Psoas muscle (tissue), 8 donors: ENCODE results near the gene TNFRSF14. TPM values are rescaled to one million over a fixed set of nuclear protein-coding genes. Genes with fewer than 3 reads are reported as not detected.

Experiments used
- ATAC-seq, 4 donors: fragments of 200-7000 bp; cut with Tn5 transposase; one replicate each; pipeline ENCODE4 v1.9.1; 2020; ENCODE audit warnings: moderate library complexity in 3 of 4, mild to moderate bottlenecking in 2 of 4
- DNase-seq, 2 donors: peaks; one replicate each; pipeline ENCODE4 v3.0.0-alpha.2; 2020
- H3K27ac ChIP-seq: fragments of 200-600 bp; one replicate; pipeline ENCODE4 v1.8.0; 2022
- H3K27me3 ChIP-seq, 3 donors: fragments of 200-600 bp in 1 of 3; one replicate each; pipeline versions ENCODE4 v1.6.1 to v1.8.0; 2013 to 2022; ENCODE audit warnings: low read length in 2 of 3, mild to moderate bottlenecking in 2 of 3, moderate library complexity in 1 of 3; ENCODE audit not compliant: insufficient read depth in 3 of 3
- H3K36me3 ChIP-seq, 2 donors: fragments of 200-600 bp in 1 of 2; one replicate each; pipeline versions ENCODE4 v1.6.1 to v1.8.0; 2013 to 2022; ENCODE audit warnings: low read depth in 1 of 2, mild to moderate bottlenecking in 1 of 2, moderate library complexity in 1 of 2; ENCODE audit not compliant: insufficient read depth in 1 of 2
- H3K4me1 ChIP-seq: fragments of 200-600 bp; one replicate; pipeline ENCODE4 v1.8.0; 2022
- H3K4me3 ChIP-seq: fragments of 200-600 bp; one replicate; pipeline ENCODE4 v1.8.0; 2022; ENCODE audit warnings: mild to moderate bottlenecking
- H3K9me3 ChIP-seq: fragments of 200-600 bp; one replicate; pipeline ENCODE4 v1.8.0; 2022
- CTCF ChIP-seq: fragments of 200-600 bp; IDR thresholded peaks from one replicate; pipeline ENCODE4 v1.8.0; 2022; ENCODE audit warnings: antibody characterized with exemption
- WGBS, 3 donors: extraction: QIAGEN DNeasy Blood & Tissue Kit; methylation state at CpG; one replicate each; pipeline versions ENCODE4 v1.1.6 to v1.1.7; 2013; 5-methylcytosine and 5-hydroxymethylcytosine counted together
- intact Hi-C, 2 donors: fragments of 100-400 bp; cut with DNase I; formaldehyde crosslinking; loops; one replicate each; pipeline versions ENCODE4 v1.11.0 to v1.14.2; 2022
- polyA plus RNA-seq, 3 donors: library from polyadenylated mRNA; stranded (reverse); fragments of 200-250 nt; gene quantifications; one replicate each; pipeline ENCODE4 v1.2.3, GENCODE V29; 2013
- total RNA-seq, 4 donors: library from RNA; stranded (reverse); fragmentation: NEBNext Ultra II Directional in 2 of 4; extraction: Animal tissue kit (Norgen Biotek cat#: 25700) in 2 of 4; gene quantifications; one replicate each; pipeline versions ENCODE4 v1.2.1 to v1.2.4, GENCODE V29; 2021 to 2023
- donor health status: healthy with polysubstance abuse.
- donor health status: DM: no; HTN: no; CAD: no; lungs with moderate emphysema.
- donor health status: Bipolar disorder and iron deficiency.
- donor health status: healthy.
- donor health status: DM: yes; HTN: yes; CAD: no.
- donor health status: DM: no; HTN: no; CAD: no.
- donor health status: DM: no; HTN: no; CAD: no.
- donor health status: DM: yes; HTN: yes; CAD: no.

TNFRSF14 gene
- total and polyA plus RNA-seq, 7 donors: 6.2 to 10.8 (median 8.2) TPM

- DNase-seq (no peak), ATAC-seq (no peak)
- Histone ChIP-seq H3K27ac (no peak overlapping the region), H3K27me3 (no peaks in the 10 kb centered on the region), H3K4me1 (no peaks in the 10 kb centered on the region), H3K36me3 (peaks cover 28 to 97% of the 10 kb centered on the region in 2 donors), H3K4me3 (no peak overlapping the region), H3K9me3 (no peaks in the 10 kb centered on the region)
- TF ChIP-seq CTCF: no peak
- intact Hi-C loops: no loop called here
- 94 to 95% (median 95%) methylated on average over 14 of the region's 14 CpGs for WGBS, 3 donors
These were observed 39.2 kb upstream of the TNFRSF14 start for GRCh38 chr1:2516946-2517345.

- Histone ChIP-seq H3K4me3 (no peak overlapping the region), H3K9me3 (no peaks in the 10 kb centered on the region), H3K4me1 (peaks cover 5% of the 10 kb centered on the region), H3K36me3 (peaks cover 22 to 87% of the 10 kb centered on the region in 2 donors), H3K27me3 (no peaks in the 10 kb centered on the region), H3K27ac (no peak overlapping the region)
- ATAC-seq: no peak
- 93 to 95% (median 95%) methylated on average over 17 of the region's 17 CpGs for WGBS, 3 donors
- DNase-seq: no peak
- no peak for TF ChIP-seq CTCF
- intact Hi-C loops: no loop called here
These were observed 38.2 kb upstream of the TNFRSF14 start for GRCh38 chr1:2517966-2518365.

GRCh38 chr1:2518528-2518927 lies 37.6 kb upstream of the TNFRSF14 start:
- WGBS, 3 donors: 93 to 94% (median 94%) methylated on average over 26 of the region's 26 CpGs
- peaks cover 8% of the 10 kb centered on the region for H3K4me1 ChIP-seq
- H3K36me3 ChIP-seq: peaks cover 18 to 82% of the 10 kb centered on the region in 2 donors

GRCh38 chr1:2519029-2519685 lies 37.0 kb upstream of the TNFRSF14 start:
- Histone ChIP-seq H3K36me3 (peaks cover 18 to 75% of the 10 kb centered on the region in 2 donors), H3K9me3 (no peaks in the 10 kb centered on the region), H3K4me1 (peaks cover 15% of the 10 kb centered on the region), H3K27me3 (no peaks in the 10 kb centered on the region), H3K27ac (no peak overlapping the region), H3K4me3 (no peak overlapping the region)
- DNase-seq (no peak), ATAC-seq (no peak)
- 86 to 87% (median 87%) methylated on average over 25 of the region's 25 CpGs for WGBS, 3 donors
- intact Hi-C loops: no loop called here
- no peak for TF ChIP-seq CTCF

More at GRCh38 chr1:2518528-2518927, 37.6 kb upstream of the TNFRSF14 start:
- ATAC-seq: no peak
- no peak overlapping the region for H3K4me3 ChIP-seq
- intact Hi-C loops: no loop called here
- DNase-seq: no peak
- H3K27me3 ChIP-seq: no peaks in the 10 kb centered on the region
- H3K9me3 ChIP-seq: no peaks in the 10 kb centered on the region
- no peak for TF ChIP-seq CTCF
- H3K27ac ChIP-seq: no peak overlapping the region

- H3K9me3 ChIP-seq: no peaks in the 10 kb centered on the region
- DNase-seq (no peak), ATAC-seq (no peak)
- peaks cover 20% of the 10 kb centered on the region for H3K4me1 ChIP-seq
- intact Hi-C loops: no loop called here
- H3K27ac ChIP-seq: no peak overlapping the region
- H3K27me3 ChIP-seq: no peaks in the 10 kb centered on the region
- no peak overlapping the region for H3K4me3 ChIP-seq
- TF ChIP-seq CTCF: no peak
- WGBS, 3 donors: 92 to 94% (median 93%) methylated on average over 27 to 30 of the region's 30 CpGs
- peaks cover 18 to 72% of the 10 kb centered on the region in 2 donors for H3K36me3 ChIP-seq
These were observed 36.4 kb upstream of the TNFRSF14 start for GRCh38 chr1:2519729-2520128.
